Breast epithelium (tissue), 3 donors: ENCODE results near the gene ATG3.

Source experiments
- POLR2A ChIP-seq: fragments of 450-650 bp; IDR thresholded peaks from one replicate; pipeline ENCODE4 v1.6.1; 2016; ENCODE audit warnings: antibody characterized with exemption, mild to moderate bottlenecking, moderate library complexity
- POLR2AphosphoS5 ChIP-seq, 3 donors: sonication (generic); formaldehyde crosslinking; IDR thresholded peaks; one replicate each; pipeline ENCODE4 v1.6.1; 2017; ENCODE audit warnings: antibody characterized with exemption in 3 of 3
- TF ChIP-seq, protein P1 (sequence below), 3 donors: fragments of 450-650 bp; IDR thresholded peaks; one replicate each; pipeline ENCODE4 v1.5.1; 2016 to 2017; ENCODE audit warnings: antibody characterized with exemption in 3 of 3, mild to moderate bottlenecking in 3 of 3, moderate library complexity in 3 of 3

- no peak for TF ChIP-seq POLR2A
- TF ChIP-seq, protein P1, sequence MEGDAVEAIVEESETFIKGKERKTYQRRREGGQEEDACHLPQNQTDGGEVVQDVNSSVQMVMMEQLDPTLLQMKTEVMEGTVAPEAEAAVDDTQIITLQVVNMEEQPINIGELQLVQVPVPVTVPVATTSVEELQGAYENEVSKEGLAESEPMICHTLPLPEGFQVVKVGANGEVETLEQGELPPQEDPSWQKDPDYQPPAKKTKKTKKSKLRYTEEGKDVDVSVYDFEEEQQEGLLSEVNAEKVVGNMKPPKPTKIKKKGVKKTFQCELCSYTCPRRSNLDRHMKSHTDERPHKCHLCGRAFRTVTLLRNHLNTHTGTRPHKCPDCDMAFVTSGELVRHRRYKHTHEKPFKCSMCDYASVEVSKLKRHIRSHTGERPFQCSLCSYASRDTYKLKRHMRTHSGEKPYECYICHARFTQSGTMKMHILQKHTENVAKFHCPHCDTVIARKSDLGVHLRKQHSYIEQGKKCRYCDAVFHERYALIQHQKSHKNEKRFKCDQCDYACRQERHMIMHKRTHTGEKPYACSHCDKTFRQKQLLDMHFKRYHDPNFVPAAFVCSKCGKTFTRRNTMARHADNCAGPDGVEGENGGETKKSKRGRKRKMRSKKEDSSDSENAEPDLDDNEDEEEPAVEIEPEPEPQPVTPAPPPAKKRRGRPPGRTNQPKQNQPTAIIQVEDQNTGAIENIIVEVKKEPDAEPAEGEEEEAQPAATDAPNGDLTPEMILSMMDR (IDR thresholded peaks at IDR 0.05), result peak; percentile 49 to 55 (median 54)
- no peak for TF ChIP-seq POLR2AphosphoS5 (IDR thresholded peaks at IDR 0.05)
These were observed 30.4 kb downstream of the ATG3 start for GRCh38 chr3:112531358-112531781.
